K562 (cell line): ENCODE measurements around the gene CCDC27. TPM values are rescaled to one million over a fixed set of nuclear protein-coding genes. Genes with fewer than 3 reads are reported as not detected.

Experiments used
- FOXP1 ChIP-seq: sonication (generic); formaldehyde crosslinking; IDR thresholded peaks from 2 replicates; pipeline ENCODE4 v1.8.0; 2022; ENCODE audit warnings: mild to moderate bottlenecking, missing genetic modification reagents
- KLF16 ChIP-seq: IDR thresholded peaks from 2 replicates; pipeline ENCODE4 v1.6.1; 2016; ENCODE audit warnings: antibody characterized with exemption
- RB1 ChIP-seq: fragments of 450-650 bp; IDR thresholded peaks from 2 replicates; pipeline ENCODE4 v1.6.1; 2017; ENCODE audit warnings: low read depth, mild to moderate bottlenecking
- SAFB ChIP-seq: fragments of 200-400 bp; formaldehyde crosslinking; IDR thresholded peaks from 2 replicates; pipeline ENCODE4 v1.6.1; 2017; ENCODE audit warnings: low read depth, low read length, borderline replicate concordance
- SMC3 ChIP-seq: conservative IDR thresholded peaks from 2 replicates; pipeline ENCODE4 v1.6.1; 2011; ENCODE audit warnings: low read depth, low read length, improper control_type of control experiment; ENCODE audit not compliant: insufficient read depth
- ZBTB7A ChIP-seq: IDR thresholded peaks from 2 replicates; pipeline ENCODE4 v1.6.1; 2011; ENCODE audit warnings: low read depth, mild to moderate bottlenecking, low read length, moderate library complexity, borderline replicate concordance; ENCODE audit not compliant: control insufficient read depth
- ZNF263 ChIP-seq: sonication (generic); formaldehyde crosslinking; IDR thresholded peaks from 2 replicates; pipeline ENCODE4 v1.8.0; 2022; ENCODE audit warnings: mild to moderate bottlenecking, missing genetic modification reagents, borderline replicate concordance
- ZNF316 ChIP-seq: fragments of 450-650 bp; IDR thresholded peaks from 2 replicates; pipeline ENCODE4 v1.6.1; 2016
- ZNF695 ChIP-seq: fragments of 450-650 bp; formaldehyde crosslinking; IDR thresholded peaks from 2 replicates; pipeline ENCODE4 v1.4.0; 2020; ENCODE audit warnings: mild to moderate bottlenecking, moderate library complexity
- polyA plus RNA-seq, 8 experiments: library from polyadenylated mRNA; depleted of rRNA in 4 of 8; stranded (reverse) in 5 of 8; unstranded in 3 of 8; fragments of >200 nt; fragmentation: Nextera tagmentation in 2 of 8; fragmentation: Illumina TruSeq in 1 of 8; extraction: Ambion mirVana in 2 of 8; extraction: Trizol in 1 of 8; gene quantifications; 2 replicates each; pipeline versions ENCODE4 v1.2.1 to v1.2.3, GENCODE V29; 2011 to 2014; ENCODE audit warnings: inconsistent platforms in 1 of 8, missing spikeins in 1 of 8
- total RNA-seq, 7 experiments: library from RNA; depleted of rRNA in 6 of 7; stranded (reverse); fragments of >200 nt in 6 of 7; fragmentation: Illumina TruSeq in 2 of 7; extraction: Trizol in 2 of 7; gene quantifications; 2 replicates each; pipeline versions ENCODE4 v1.2.1 to v1.2.3, GENCODE V29; 2011 to 2021; ENCODE audit warnings: low replicate concordance in 1 of 7
- TF ChIP-seq, protein P1 (sequence below), 2 experiments: fragments of 450-650 bp; formaldehyde crosslinking in 1 of 2; IDR thresholded peaks; 2 replicates each; pipeline versions ENCODE4 v1.4.0 to v1.6.1; 2014 to 2020; ENCODE audit warnings: mild to moderate bottlenecking in 2 of 2, borderline replicate concordance in 1 of 2, low read depth in 1 of 2
- TF ChIP-seq, protein P2 (sequence below), 3 experiments: IDR thresholded peaks in 2 of 3; conservative IDR thresholded peaks in 1 of 3; 2 replicates each; pipeline ENCODE4 v1.5.1; 2011 to 2012; ENCODE audit warnings: low read length in 3 of 3, mild to moderate bottlenecking in 3 of 3, control low read depth in 2 of 3, improper control_type of control experiment in 1 of 3, inconsistent platforms in 1 of 3, low read depth in 1 of 3, mixed read lengths in 1 of 3, moderate library complexity in 1 of 3; ENCODE audit not compliant: insufficient read depth in 2 of 3
- TF ChIP-seq, protein P3 (sequence below): sonication (generic); formaldehyde crosslinking; IDR thresholded peaks from 2 replicates; pipeline ENCODE4 v1.8.0; 2022; ENCODE audit warnings: missing genetic modification reagents, mild to moderate bottlenecking, moderate library complexity, borderline replicate concordance

CCDC27 gene
- total and polyA plus RNA-seq, 9 of the 15 experiments (the other 6 are each of a cell fraction or from before 2014, with no cell fraction given), result 0.01 to 0.04 TPM; not detected in 7

DNA sequence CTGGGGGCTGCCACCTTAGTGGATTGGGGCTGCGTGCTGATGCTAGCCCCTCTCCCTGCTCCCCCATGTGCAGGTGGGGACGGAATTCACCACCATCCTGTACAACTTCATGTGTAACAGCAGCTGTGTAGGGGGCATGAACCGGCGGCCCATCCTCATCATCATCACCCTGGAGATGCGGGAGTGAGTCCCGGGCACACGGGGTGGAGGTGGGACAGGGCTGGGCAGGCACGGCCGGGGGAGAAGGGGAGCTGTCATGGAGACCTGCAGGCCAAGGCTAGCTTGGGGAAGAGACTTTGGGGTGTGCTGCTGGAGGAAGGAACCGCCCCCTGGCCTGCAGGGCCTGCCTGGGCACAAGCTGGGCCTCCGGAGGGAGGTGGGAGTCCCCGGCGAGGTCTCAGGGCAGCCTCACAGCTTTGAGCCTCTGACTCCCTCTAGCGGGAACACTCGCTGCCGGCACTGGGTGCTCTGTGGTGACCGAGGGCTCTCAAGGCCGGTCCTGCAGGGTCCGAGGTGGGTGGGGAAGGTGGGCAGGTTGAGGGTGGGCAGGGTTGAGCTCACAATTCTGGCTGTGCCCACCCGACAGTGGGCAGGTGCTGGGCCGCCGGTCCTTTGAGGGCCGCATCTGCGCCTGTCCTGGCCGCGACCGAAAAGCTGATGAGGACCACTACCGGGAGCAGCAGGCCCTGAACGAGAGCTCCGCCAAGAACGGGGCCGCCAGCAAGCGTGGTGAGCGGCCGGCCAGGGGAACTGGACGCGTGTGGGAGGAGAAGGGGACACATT lies 25.0 kb upstream of the CCDC27 start (continued):
- TF ChIP-seq, protein P1, sequence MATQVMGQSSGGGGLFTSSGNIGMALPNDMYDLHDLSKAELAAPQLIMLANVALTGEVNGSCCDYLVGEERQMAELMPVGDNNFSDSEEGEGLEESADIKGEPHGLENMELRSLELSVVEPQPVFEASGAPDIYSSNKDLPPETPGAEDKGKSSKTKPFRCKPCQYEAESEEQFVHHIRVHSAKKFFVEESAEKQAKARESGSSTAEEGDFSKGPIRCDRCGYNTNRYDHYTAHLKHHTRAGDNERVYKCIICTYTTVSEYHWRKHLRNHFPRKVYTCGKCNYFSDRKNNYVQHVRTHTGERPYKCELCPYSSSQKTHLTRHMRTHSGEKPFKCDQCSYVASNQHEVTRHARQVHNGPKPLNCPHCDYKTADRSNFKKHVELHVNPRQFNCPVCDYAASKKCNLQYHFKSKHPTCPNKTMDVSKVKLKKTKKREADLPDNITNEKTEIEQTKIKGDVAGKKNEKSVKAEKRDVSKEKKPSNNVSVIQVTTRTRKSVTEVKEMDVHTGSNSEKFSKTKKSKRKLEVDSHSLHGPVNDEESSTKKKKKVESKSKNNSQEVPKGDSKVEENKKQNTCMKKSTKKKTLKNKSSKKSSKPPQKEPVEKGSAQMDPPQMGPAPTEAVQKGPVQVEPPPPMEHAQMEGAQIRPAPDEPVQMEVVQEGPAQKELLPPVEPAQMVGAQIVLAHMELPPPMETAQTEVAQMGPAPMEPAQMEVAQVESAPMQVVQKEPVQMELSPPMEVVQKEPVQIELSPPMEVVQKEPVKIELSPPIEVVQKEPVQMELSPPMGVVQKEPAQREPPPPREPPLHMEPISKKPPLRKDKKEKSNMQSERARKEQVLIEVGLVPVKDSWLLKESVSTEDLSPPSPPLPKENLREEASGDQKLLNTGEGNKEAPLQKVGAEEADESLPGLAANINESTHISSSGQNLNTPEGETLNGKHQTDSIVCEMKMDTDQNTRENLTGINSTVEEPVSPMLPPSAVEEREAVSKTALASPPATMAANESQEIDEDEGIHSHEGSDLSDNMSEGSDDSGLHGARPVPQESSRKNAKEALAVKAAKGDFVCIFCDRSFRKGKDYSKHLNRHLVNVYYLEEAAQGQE (IDR thresholded peaks at IDR 0.05; ENCODE audit: borderline replicate concordance), result peak; percentile 43
- TF ChIP-seq, protein P1 (CRISPR knock-in tag; IDR thresholded peaks at IDR 0.05; ENCODE audit: low read depth), result no peak
- TF ChIP-seq, protein P2, sequence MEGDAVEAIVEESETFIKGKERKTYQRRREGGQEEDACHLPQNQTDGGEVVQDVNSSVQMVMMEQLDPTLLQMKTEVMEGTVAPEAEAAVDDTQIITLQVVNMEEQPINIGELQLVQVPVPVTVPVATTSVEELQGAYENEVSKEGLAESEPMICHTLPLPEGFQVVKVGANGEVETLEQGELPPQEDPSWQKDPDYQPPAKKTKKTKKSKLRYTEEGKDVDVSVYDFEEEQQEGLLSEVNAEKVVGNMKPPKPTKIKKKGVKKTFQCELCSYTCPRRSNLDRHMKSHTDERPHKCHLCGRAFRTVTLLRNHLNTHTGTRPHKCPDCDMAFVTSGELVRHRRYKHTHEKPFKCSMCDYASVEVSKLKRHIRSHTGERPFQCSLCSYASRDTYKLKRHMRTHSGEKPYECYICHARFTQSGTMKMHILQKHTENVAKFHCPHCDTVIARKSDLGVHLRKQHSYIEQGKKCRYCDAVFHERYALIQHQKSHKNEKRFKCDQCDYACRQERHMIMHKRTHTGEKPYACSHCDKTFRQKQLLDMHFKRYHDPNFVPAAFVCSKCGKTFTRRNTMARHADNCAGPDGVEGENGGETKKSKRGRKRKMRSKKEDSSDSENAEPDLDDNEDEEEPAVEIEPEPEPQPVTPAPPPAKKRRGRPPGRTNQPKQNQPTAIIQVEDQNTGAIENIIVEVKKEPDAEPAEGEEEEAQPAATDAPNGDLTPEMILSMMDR (IDR thresholded peaks at IDR 0.05 in 2 of 3, conservative IDR thresholded peaks at IDR 0.05 in 1 of 3; ENCODE audit: insufficient read depth in 2 of 3, low read depth in 1 of 3, low read length in 3 of 3), result peak; percentile 79 to 91 (median 83)
- TF ChIP-seq SMC3 (peak; percentile 79), SAFB (no peak), ZNF695 (CRISPR knock-in tag) (no peak), ZNF316 (no peak), ZNF263 (CRISPR knock-in tag) (0 out of 2 replicates have a peak, but pooled peaks have one; percentile 22), ZBTB7A (peak; percentile 64; the same call in 1 of the 2 replicates), RB1 (0 out of 2 replicates have a peak, but pooled peaks have one; percentile 29), KLF16 (0 out of 2 replicates have a peak, but pooled peaks have one; percentile 26), FOXP1 (CRISPR knock-in tag) (no peak)
- TF ChIP-seq, protein P3, sequence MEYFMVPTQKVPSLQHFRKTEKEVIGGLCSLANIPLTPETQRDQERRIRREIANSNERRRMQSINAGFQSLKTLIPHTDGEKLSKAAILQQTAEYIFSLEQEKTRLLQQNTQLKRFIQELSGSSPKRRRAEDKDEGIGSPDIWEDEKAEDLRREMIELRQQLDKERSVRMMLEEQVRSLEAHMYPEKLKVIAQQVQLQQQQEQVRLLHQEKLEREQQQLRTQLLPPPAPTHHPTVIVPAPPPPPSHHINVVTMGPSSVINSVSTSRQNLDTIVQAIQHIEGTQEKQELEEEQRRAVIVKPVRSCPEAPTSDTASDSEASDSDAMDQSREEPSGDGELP (CRISPR knock-in tag), result peak; percentile 40; the same call in 1 of the 2 replicates
